NOMO-1 treated with dmso at 0.1 percent for 144 hours (cell line): ENCODE results near the gene IMMT.

Experiments used
- DNase-seq: peaks from one replicate; lab custom pipeline; 2025; ENCODE audit not compliant: unreplicated experiment; lab: John Stamatoyannopoulos, UW

The IMMT gene

GRCh38 chr2:86094229-86094628 is 101.0 kb downstream of the IMMT start:
- no peak for DNase-seq
